Upper lobe of left lung (tissue), 4 donors: ENCODE measurements around the gene CCDC88B.

Source experiments
- CTCF ChIP-seq, 6 experiments: fragments of 450-650 bp in 4 of 6; fragments of 200-600 bp in 2 of 6; sonication (generic) in 2 of 6; IDR thresholded peaks; one replicate each; pipeline ENCODE4 v1.5.1; 2016 to 2019; ENCODE audit warnings: antibody characterized with exemption in 6 of 6
- POLR2A ChIP-seq, 4 donors: fragments of 450-650 bp; IDR thresholded peaks; one replicate each; pipeline ENCODE4 v1.5.1; 2016 to 2017; ENCODE audit warnings: antibody characterized with exemption in 4 of 4, mild to moderate bottlenecking in 2 of 4

GRCh38 chr11:64355078-64355940 is 15.3 kb downstream of the CCDC88B start:
- TF ChIP-seq CTCF (IDR thresholded peaks at IDR 0.05), result peak; percentile 69 to 88 (median 80)
- peak in 1 of 4 donors; percentile 14 for TF ChIP-seq POLR2A (IDR thresholded peaks at IDR 0.05)
